GM23338 (cell line): ENCODE data around the gene RFX7. TPM values are rescaled to one million over a fixed set of nuclear protein-coding genes. Genes with fewer than 3 reads are reported as not detected.

ENCODE experiments used
- ATAC-seq: fragments of 200-7000 bp; cut with Tn5 transposase; 3 replicates; pipeline ENCODE4 v1.9.1; 2020
- DNase-seq: peaks from one replicate; pipeline ENCODE4 v3.0.0-alpha.2; 2015; ENCODE audit warnings: low spot score
- H2AFZ ChIP-seq: fragments of 200-600 bp; sonication (generic); 2 replicates; pipeline ENCODE4 v1.8.0; 2016; ENCODE audit warnings: antibody characterized with exemption, mild to moderate bottlenecking, moderate library complexity
- H3F3A ChIP-seq: fragments of 200-600 bp; sonication (generic); replicated peaks from 2 replicates; pipeline ENCODE4 v1.8.0; 2017; ENCODE audit warnings: antibody characterized with exemption, mixed run types, low read depth
- H3K27ac ChIP-seq: fragments of 200-600 bp; sonication (generic); 2 replicates; pipeline ENCODE4 v1.6.1; 2016; ENCODE audit warnings: low read depth
- H3K27me3 ChIP-seq: fragments of 200-600 bp; sonication (generic); 2 replicates; pipeline ENCODE4 v1.8.0; 2016; ENCODE audit warnings: mild to moderate bottlenecking, mixed run types, moderate library complexity; ENCODE audit not compliant: insufficient read depth
- H3K36me3 ChIP-seq: fragments of 200-600 bp; sonication (generic); 2 replicates; pipeline ENCODE4 v1.8.0; 2016; ENCODE audit warnings: mild to moderate bottlenecking; ENCODE audit not compliant: insufficient read depth
- H3K4me1 ChIP-seq: fragments of 200-600 bp; sonication (generic); 2 replicates; pipeline ENCODE4 v1.8.0; 2016; ENCODE audit warnings: mild to moderate bottlenecking, moderate library complexity; ENCODE audit not compliant: insufficient read depth
- H3K4me2 ChIP-seq: fragments of 200-600 bp; sonication (generic); 2 replicates; pipeline ENCODE4 v1.7.1; 2017; ENCODE audit warnings: mixed run types
- H3K4me3 ChIP-seq: fragments of 200-600 bp; sonication (generic); 2 replicates; pipeline ENCODE4 v1.6.1; 2016; ENCODE audit warnings: mixed run types
- H3K79me2 ChIP-seq: fragments of 200-600 bp; sonication (generic); replicated peaks from 2 replicates; pipeline ENCODE4 v1.8.0; 2017; ENCODE audit warnings: mild to moderate bottlenecking; ENCODE audit not compliant: insufficient read depth
- H3K9me2 ChIP-seq: fragments of 200-600 bp; sonication (generic); 2 replicates; pipeline ENCODE4 v1.8.0; 2017; ENCODE audit not compliant: insufficient read depth
- H4K20me1 ChIP-seq: fragments of 200-600 bp; sonication (generic); replicated peaks from 2 replicates; pipeline ENCODE4 v1.8.0; 2017; ENCODE audit warnings: mild to moderate bottlenecking; ENCODE audit not compliant: insufficient read depth
- H3K27ac Mint-ChIP-seq: 2 replicates; pipeline ENCODE4 v1.8.0; 2020; ENCODE audit warnings: inconsistent platforms, mild to moderate bottlenecking, moderate library complexity, mixed read lengths
- H3K27me3 Mint-ChIP-seq: 3 replicates; pipeline ENCODE4 v1.8.0; 2022; ENCODE audit warnings: low read depth, mild to moderate bottlenecking, moderate library complexity, mixed read lengths, inconsistent platforms; ENCODE audit not compliant: insufficient read depth, poor library complexity
- H3K36me3 Mint-ChIP-seq: 3 replicates; pipeline ENCODE4 v1.8.0; 2021; ENCODE audit warnings: low read depth, mild to moderate bottlenecking, inconsistent platforms, moderate library complexity, mixed read lengths
- H3K4me1 Mint-ChIP-seq: 3 replicates; pipeline ENCODE4 v1.8.0; 2020; ENCODE audit warnings: mild to moderate bottlenecking, inconsistent platforms, mixed read lengths
- H3K4me3 Mint-ChIP-seq: 3 replicates; pipeline ENCODE4 v1.8.0; 2021; ENCODE audit warnings: moderate library complexity, mild to moderate bottlenecking, inconsistent platforms, mixed read lengths
- H3K9me3 Mint-ChIP-seq: 3 replicates; pipeline ENCODE4 v1.8.0; 2020; ENCODE audit warnings: moderate library complexity, mild to moderate bottlenecking, inconsistent platforms, mixed read lengths
- CREB1 ChIP-seq: fragments of 250-450 bp; sonication (Bioruptor Pico); IDR thresholded peaks from 2 replicates; pipeline ENCODE4 v1.5.0; 2020; ENCODE audit warnings: low read depth, mild to moderate bottlenecking, moderate library complexity
- EZH2 ChIP-seq: fragments of 200-600 bp; sonication (generic); IDR thresholded peaks from one replicate; pipeline ENCODE4 v1.8.0; 2017; ENCODE audit warnings: antibody characterized with exemption, mild to moderate bottlenecking, low read depth; ENCODE audit not compliant: unreplicated experiment
- EZH2phosphoT487 ChIP-seq: fragments of 200-600 bp; sonication (generic); IDR thresholded peaks from one replicate; pipeline ENCODE4 v1.8.1; 2018; ENCODE audit warnings: antibody characterized with exemption; ENCODE audit not compliant: unreplicated experiment
- JUNB ChIP-seq: IDR thresholded peaks from one replicate; pipeline ENCODE4 v1.6.1; 2016; ENCODE audit warnings: antibody characterized with exemption; ENCODE audit not compliant: unreplicated experiment
- NANOG ChIP-seq: IDR thresholded peaks from 2 replicates; pipeline ENCODE4 v1.6.1; 2016; ENCODE audit warnings: antibody characterized with exemption, borderline replicate concordance
- STAT1 ChIP-seq: IDR thresholded peaks from one replicate; pipeline ENCODE4 v1.6.1; 2016; ENCODE audit warnings: antibody characterized with exemption; ENCODE audit not compliant: unreplicated experiment
- ZNF114 ChIP-seq: fragments of 250-450 bp; sonication (Bioruptor Pico); IDR thresholded peaks from 2 replicates; pipeline ENCODE4 v1.5.0; 2020; ENCODE audit warnings: mild to moderate bottlenecking, moderate library complexity
- polyA plus RNA-seq: library from polyadenylated mRNA; unstranded; fragments of >200 nt; fragmentation: Nextera tagmentation; extraction: Ambion mirVana; gene quantifications from 2 replicates; pipeline ENCODE4 v1.2.1, GENCODE V29; 2016
- total RNA-seq: library from RNA; depleted of rRNA; stranded (reverse); fragments of >200 nt; shearing (Covaris generic); gene quantifications from 2 replicates; pipeline ENCODE4 v1.2.3, GENCODE V29; 2014
- TF ChIP-seq, protein P1 (sequence below), 2 experiments: fragments of 200-600 bp in 1 of 2; sonication (generic) in 1 of 2; conservative IDR thresholded peaks; 2 replicates each; pipeline versions ENCODE4 v1.5.1 to v1.6.1; 2016 to 2017; ENCODE audit warnings: antibody characterized with exemption in 2 of 2, low read depth in 2 of 2, mild to moderate bottlenecking in 2 of 2, moderate library complexity in 1 of 2
- TF ChIP-seq, protein P2 (sequence below): IDR thresholded peaks from 2 replicates; pipeline ENCODE4 v1.6.1; 2016; ENCODE audit warnings: antibody characterized with exemption
- TF ChIP-seq, protein P3 (sequence below): IDR thresholded peaks from one replicate; pipeline ENCODE4 v1.6.1; 2018; ENCODE audit warnings: antibody characterized with exemption; ENCODE audit not compliant: unreplicated experiment

The RFX7 gene
- total and polyA plus RNA-seq, 2 experiments from 2014 or later = 17.6 to 33.6 TPM

DNA sequence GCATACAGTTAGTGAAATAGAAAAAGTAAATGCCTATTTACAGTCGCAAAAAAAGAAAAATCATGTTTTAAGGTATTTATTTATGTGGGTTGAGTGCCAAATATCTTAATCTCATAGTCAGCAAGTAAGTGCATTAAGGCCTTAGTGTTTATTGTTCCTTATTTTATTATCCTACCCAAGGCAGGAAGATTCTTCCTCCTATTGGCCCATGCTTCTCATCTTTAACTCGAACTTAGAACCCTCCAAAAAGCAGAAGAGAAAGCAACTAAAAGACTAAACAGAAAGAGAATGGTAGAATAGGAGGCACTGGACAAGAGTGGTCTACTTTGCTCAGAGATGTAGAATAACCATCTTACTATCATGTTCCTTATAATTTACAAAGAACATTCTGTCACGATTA, 7.5 kb downstream of the RFX7 start (continued):
- TF ChIP-seq, protein P1, sequence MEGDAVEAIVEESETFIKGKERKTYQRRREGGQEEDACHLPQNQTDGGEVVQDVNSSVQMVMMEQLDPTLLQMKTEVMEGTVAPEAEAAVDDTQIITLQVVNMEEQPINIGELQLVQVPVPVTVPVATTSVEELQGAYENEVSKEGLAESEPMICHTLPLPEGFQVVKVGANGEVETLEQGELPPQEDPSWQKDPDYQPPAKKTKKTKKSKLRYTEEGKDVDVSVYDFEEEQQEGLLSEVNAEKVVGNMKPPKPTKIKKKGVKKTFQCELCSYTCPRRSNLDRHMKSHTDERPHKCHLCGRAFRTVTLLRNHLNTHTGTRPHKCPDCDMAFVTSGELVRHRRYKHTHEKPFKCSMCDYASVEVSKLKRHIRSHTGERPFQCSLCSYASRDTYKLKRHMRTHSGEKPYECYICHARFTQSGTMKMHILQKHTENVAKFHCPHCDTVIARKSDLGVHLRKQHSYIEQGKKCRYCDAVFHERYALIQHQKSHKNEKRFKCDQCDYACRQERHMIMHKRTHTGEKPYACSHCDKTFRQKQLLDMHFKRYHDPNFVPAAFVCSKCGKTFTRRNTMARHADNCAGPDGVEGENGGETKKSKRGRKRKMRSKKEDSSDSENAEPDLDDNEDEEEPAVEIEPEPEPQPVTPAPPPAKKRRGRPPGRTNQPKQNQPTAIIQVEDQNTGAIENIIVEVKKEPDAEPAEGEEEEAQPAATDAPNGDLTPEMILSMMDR (conservative IDR thresholded peaks at IDR 0.05; ENCODE audit: low read depth in 2 of 2) = no peak
- TF ChIP-seq NANOG = no peak
- TF ChIP-seq, protein P2, sequence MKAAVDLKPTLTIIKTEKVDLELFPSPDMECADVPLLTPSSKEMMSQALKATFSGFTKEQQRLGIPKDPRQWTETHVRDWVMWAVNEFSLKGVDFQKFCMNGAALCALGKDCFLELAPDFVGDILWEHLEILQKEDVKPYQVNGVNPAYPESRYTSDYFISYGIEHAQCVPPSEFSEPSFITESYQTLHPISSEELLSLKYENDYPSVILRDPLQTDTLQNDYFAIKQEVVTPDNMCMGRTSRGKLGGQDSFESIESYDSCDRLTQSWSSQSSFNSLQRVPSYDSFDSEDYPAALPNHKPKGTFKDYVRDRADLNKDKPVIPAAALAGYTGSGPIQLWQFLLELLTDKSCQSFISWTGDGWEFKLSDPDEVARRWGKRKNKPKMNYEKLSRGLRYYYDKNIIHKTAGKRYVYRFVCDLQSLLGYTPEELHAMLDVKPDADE = no peak
- no peak for TF ChIP-seq EZH2
- no peak for TF ChIP-seq STAT1
- no peak for TF ChIP-seq ZNF114 (CRISPR knock-in tag)

DNA sequence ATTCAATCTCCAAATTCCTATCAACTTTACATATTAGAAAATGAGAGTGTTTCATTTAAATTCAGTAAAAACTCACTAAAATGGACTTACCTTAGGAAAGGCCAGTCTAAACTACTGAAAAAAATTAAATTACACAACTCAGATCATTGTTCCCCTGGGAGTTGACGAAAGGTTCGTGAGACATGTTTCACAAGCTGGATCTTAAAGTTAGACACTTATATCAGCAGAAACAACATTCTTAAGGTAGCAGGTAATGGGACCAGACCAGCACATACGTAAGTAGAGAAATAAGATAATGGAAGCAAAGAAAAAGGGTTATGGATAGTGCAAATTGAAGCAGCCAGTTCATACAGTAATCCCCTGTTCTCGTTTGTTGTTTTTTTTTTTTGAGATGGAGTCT, 8.9 kb downstream of the RFX7 start:
- Histone ChIP-seq H3K9me2 (peaks cover 4% of the 10 kb centered on the region), H3F3A (no peaks in the 10 kb centered on the region), H3K27ac (no peak overlapping the region), H4K20me1 (peaks cover 6% of the 10 kb centered on the region; the same call in 1 of the 2 replicates), H3K79me2 (peaks cover 100% of the 10 kb centered on the region), H3K27me3 (no peaks in the 10 kb centered on the region), H3K36me3 (peaks cover 25% of the 10 kb centered on the region), H3K4me2 (no peak overlapping the region), H2AFZ (no peak overlapping the region), H3K4me3 (no peak overlapping the region), H3K4me1 (peaks cover 16% of the 10 kb centered on the region)
- no peak overlapping the region for H3K27ac Mint-ChIP-seq
- DNase-seq (no peak), ATAC-seq (no peak)
- H3K36me3 Mint-ChIP-seq = peaks cover 81% of the 10 kb centered on the region
- H3K27me3 Mint-ChIP-seq = no peaks in the 10 kb centered on the region
- peaks cover 54% of the 10 kb centered on the region for H3K9me3 Mint-ChIP-seq
- no peak overlapping the region for H3K4me3 Mint-ChIP-seq
- peaks cover 19% of the 10 kb centered on the region for H3K4me1 Mint-ChIP-seq
- TF ChIP-seq JUNB (no peak), EZH2 (no peak), CREB1 (CRISPR knock-in tag) (no peak), EZH2phosphoT487 (no peak), NANOG (no peak)
- TF ChIP-seq, protein P2 = no peak

DNA sequence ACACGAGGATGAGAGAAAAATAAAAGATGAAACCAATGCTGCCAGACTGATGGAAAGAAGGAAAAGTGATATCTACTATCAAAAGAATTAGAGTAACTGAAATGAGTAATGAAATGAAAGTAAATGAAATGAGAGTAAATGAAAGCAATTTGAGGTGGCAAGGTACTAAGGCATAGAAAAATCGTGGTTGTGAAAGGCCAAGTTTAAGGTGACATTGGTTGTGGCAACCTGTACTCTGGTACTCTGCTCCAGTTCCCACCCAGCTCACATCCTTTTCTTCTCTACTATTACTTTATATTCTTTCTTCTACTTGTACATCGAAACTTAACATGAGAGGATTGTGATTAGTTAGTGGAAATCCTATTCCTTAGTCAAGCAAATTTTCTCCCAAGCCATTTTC, 10.1 kb downstream of the RFX7 start:
- H4K20me1 ChIP-seq = peaks cover 6% of the 10 kb centered on the region; the same call in 1 of the 2 replicates
- H2AFZ ChIP-seq = no peak overlapping the region
- no peaks in the 10 kb centered on the region for H3K27me3 ChIP-seq
- no peak overlapping the region for H3K4me3 Mint-ChIP-seq
- no peak overlapping the region for H3K27ac ChIP-seq
- H3K36me3 ChIP-seq = peaks cover 25% of the 10 kb centered on the region
- H3K9me3 Mint-ChIP-seq = peaks cover 64% of the 10 kb centered on the region
- no peaks in the 10 kb centered on the region for H3K27me3 Mint-ChIP-seq
- H3K27ac Mint-ChIP-seq = no peak overlapping the region
- no peaks in the 10 kb centered on the region for H3F3A ChIP-seq
- no peak for DNase-seq
- H3K4me1 ChIP-seq = peaks cover 16% of the 10 kb centered on the region
- peaks cover 15% of the 10 kb centered on the region for H3K4me1 Mint-ChIP-seq
- ATAC-seq = no peak
- peaks cover 100% of the 10 kb centered on the region for H3K79me2 ChIP-seq
- H3K4me2 ChIP-seq = no peak overlapping the region
- no peak overlapping the region for H3K4me3 ChIP-seq
- peaks cover 4% of the 10 kb centered on the region for H3K9me2 ChIP-seq
- H3K36me3 Mint-ChIP-seq = peaks cover 83% of the 10 kb centered on the region
- no peak for TF ChIP-seq EZH2
- TF ChIP-seq, protein P3, sequence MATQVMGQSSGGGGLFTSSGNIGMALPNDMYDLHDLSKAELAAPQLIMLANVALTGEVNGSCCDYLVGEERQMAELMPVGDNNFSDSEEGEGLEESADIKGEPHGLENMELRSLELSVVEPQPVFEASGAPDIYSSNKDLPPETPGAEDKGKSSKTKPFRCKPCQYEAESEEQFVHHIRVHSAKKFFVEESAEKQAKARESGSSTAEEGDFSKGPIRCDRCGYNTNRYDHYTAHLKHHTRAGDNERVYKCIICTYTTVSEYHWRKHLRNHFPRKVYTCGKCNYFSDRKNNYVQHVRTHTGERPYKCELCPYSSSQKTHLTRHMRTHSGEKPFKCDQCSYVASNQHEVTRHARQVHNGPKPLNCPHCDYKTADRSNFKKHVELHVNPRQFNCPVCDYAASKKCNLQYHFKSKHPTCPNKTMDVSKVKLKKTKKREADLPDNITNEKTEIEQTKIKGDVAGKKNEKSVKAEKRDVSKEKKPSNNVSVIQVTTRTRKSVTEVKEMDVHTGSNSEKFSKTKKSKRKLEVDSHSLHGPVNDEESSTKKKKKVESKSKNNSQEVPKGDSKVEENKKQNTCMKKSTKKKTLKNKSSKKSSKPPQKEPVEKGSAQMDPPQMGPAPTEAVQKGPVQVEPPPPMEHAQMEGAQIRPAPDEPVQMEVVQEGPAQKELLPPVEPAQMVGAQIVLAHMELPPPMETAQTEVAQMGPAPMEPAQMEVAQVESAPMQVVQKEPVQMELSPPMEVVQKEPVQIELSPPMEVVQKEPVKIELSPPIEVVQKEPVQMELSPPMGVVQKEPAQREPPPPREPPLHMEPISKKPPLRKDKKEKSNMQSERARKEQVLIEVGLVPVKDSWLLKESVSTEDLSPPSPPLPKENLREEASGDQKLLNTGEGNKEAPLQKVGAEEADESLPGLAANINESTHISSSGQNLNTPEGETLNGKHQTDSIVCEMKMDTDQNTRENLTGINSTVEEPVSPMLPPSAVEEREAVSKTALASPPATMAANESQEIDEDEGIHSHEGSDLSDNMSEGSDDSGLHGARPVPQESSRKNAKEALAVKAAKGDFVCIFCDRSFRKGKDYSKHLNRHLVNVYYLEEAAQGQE = no peak
